PC-9 (cell line): ENCODE results near the gene KRT15. TPM values are rescaled to one million over a fixed set of nuclear protein-coding genes. Genes with fewer than 3 reads are reported as not detected.

Experiments
- BruUV-seq: library from RNA; stranded (reverse); fragments of 400-500 nt; replicated peaks from 2 replicates; lab custom pipeline; 2021; lab: Mats Ljungman, UMichigan
- CTCF ChIA-PET: fragments of 300-600 bp; sonication (Branson Sonifier 250); formaldehyde crosslinking; loops from one replicate; lab custom pipeline; 2022; ENCODE audit warnings: antibody characterized with exemption; lab: Charles Lee
- POLR2A ChIA-PET: fragments of 300-600 bp; sonication (Branson Sonifier 250); formaldehyde crosslinking; loops from one replicate; lab custom pipeline; 2022; ENCODE audit warnings: antibody characterized with exemption; ENCODE audit not compliant: unreplicated experiment; lab: Charles Lee
- DNase-seq, 2 experiments: peaks; one replicate each; pipeline versions ENCODE4 v3.0.0 to v3.0.0-alpha.2; 2015 to 2022; ENCODE audit warnings: mixed read lengths in 1 of 2
- H2AFZ ChIP-seq: fragments of 200-600 bp; sonication (generic); 2 replicates; pipeline ENCODE4 v1.8.1; 2017; ENCODE audit warnings: antibody characterized with exemption
- H3F3A ChIP-seq: fragments of 200-600 bp; sonication (generic); 2 replicates; pipeline ENCODE4 v1.8.1; 2017; ENCODE audit warnings: antibody characterized with exemption, mild to moderate bottlenecking, low read depth; ENCODE audit not compliant: insufficient read depth
- H3K27ac ChIP-seq: fragments of 200-600 bp; sonication (generic); 2 replicates; pipeline ENCODE4 v1.6.1; 2016; ENCODE audit warnings: mixed run types
- H3K27me3 ChIP-seq: fragments of 200-600 bp; sonication (generic); 2 replicates; pipeline ENCODE4 v1.6.1; 2016; ENCODE audit warnings: low read depth, mixed run types; ENCODE audit not compliant: insufficient read depth
- H3K36me3 ChIP-seq: fragments of 200-600 bp; sonication (generic); 2 replicates; pipeline ENCODE4 v1.6.1; 2016; ENCODE audit warnings: low read depth, mixed run types
- H3K4me1 ChIP-seq: fragments of 200-600 bp; sonication (generic); replicated peaks from 2 replicates; pipeline ENCODE4 v1.6.1; 2016; ENCODE audit warnings: mixed run types; ENCODE audit not compliant: insufficient read depth
- H3K4me2 ChIP-seq: fragments of 200-600 bp; sonication (generic); 2 replicates; pipeline ENCODE4 v1.6.1; 2017; ENCODE audit warnings: mixed run types
- H3K4me3 ChIP-seq: fragments of 200-600 bp; sonication (generic); 2 replicates; pipeline ENCODE4 v1.6.1; 2016; ENCODE audit warnings: mixed run types
- H3K79me2 ChIP-seq: fragments of 200-600 bp; sonication (generic); 2 replicates; pipeline ENCODE4 v1.6.1; 2017; ENCODE audit warnings: low read depth, mixed run types
- H3K9me2 ChIP-seq: fragments of 200-600 bp; sonication (generic); 2 replicates; pipeline ENCODE4 v1.8.1; 2017; ENCODE audit warnings: mild to moderate bottlenecking; ENCODE audit not compliant: insufficient read depth
- H3K9me3 ChIP-seq: fragments of 200-600 bp; sonication (generic); 2 replicates; pipeline ENCODE4 v1.8.1; 2016; ENCODE audit warnings: low read depth; ENCODE audit not compliant: insufficient read depth
- H4K20me1 ChIP-seq: fragments of 200-600 bp; sonication (generic); 2 replicates; pipeline ENCODE4 v1.8.1; 2017; ENCODE audit not compliant: insufficient read depth
- CTCF ChIP-seq: fragments of 200-600 bp; sonication (generic); conservative IDR thresholded peaks from 2 replicates; pipeline ENCODE4 v1.6.1; 2017; ENCODE audit warnings: mixed run types, antibody characterized with exemption, mild to moderate bottlenecking, moderate library complexity
- EZH2 ChIP-seq: fragments of 200-600 bp; sonication (generic); IDR thresholded peaks from 2 replicates; pipeline ENCODE4 v1.8.0; 2017; ENCODE audit warnings: antibody characterized with exemption, low read depth
- intact Hi-C: fragments of 100-400 bp; cut with micrococcal nuclease; formaldehyde crosslinking; loops from one replicate; pipeline ENCODE4 v1.10.0; 2022; ENCODE audit not compliant: unreplicated experiment
- total RNA-seq: library from RNA; stranded (reverse); gene quantifications from 2 replicates; pipeline ENCODE4 v1.2.3, GENCODE V29; 2021

KRT15 gene
- total RNA-seq, 1 experiment from 2014 or later: 41.9 TPM

GRCh38 chr17:41483531-41483930 is 35.2 kb downstream of the KRT15 start:
- BruUV-seq: no TSS peak
- no peak for TF ChIP-seq CTCF
- no peak for DNase-seq
- Histone ChIP-seq H3K4me3 (no peak overlapping the region), H3K4me2 (no peak overlapping the region), H3K27ac (no peak overlapping the region), H3K36me3 (no peaks in the 10 kb centered on the region), H3K9me3 (no peaks in the 10 kb centered on the region), H3K27me3 (no peaks in the 10 kb centered on the region), H3K9me2 (no peaks in the 10 kb centered on the region), H3K79me2 (no peaks in the 10 kb centered on the region), H4K20me1 (no peaks in the 10 kb centered on the region), H3K4me1 (no peaks in the 10 kb centered on the region), H3F3A (no peaks in the 10 kb centered on the region), H2AFZ (no peak overlapping the region)
- CTCF ChIA-PET: no interaction called here
- intact Hi-C loops: no loop called here
- POLR2A ChIA-PET: interaction anchor here (0.6 kb wide), 1 partner anchor 66 kb away, joined by 4 read pairs; no protein-coding TSS in a partner anchor

- H4K20me1 ChIP-seq: no peaks in the 10 kb centered on the region
- H3K36me3 ChIP-seq: no peaks in the 10 kb centered on the region
- no TSS peak for BruUV-seq
- no peak for TF ChIP-seq CTCF
- no peak for TF ChIP-seq EZH2
- H3K4me2 ChIP-seq: no peak within 1 kb of the TSS
- no peaks in the 10 kb centered on the region for H3K9me2 ChIP-seq
- no peaks in the 10 kb centered on the region for H3F3A ChIP-seq
- no peaks in the 10 kb centered on the region for H3K9me3 ChIP-seq
- no peak within 1 kb of the TSS for H3K27ac ChIP-seq
- POLR2A ChIA-PET: no interaction called here
- intact Hi-C loops: no loop called here
- CTCF ChIA-PET: no interaction called here
- H3K79me2 ChIP-seq: no peaks in the 10 kb centered on the region
- no peaks in the 10 kb centered on the region for H3K4me1 ChIP-seq
- H3K27me3 ChIP-seq: no peaks in the 10 kb centered on the region
- DNase-seq: no peak
- H2AFZ ChIP-seq: no peak within 1 kb of the TSS
- H3K4me3 ChIP-seq: no peak within 1 kb of the TSS
These were observed 37.7 kb downstream of the KRT15 start, which contains the start of gene KRT35 for GRCh38 chr17:41481036-41481435. Gene KRT35 (minus strand): TSS chr17:41481151. CDS start chr17:41481097, 54 bp downstream.

- no TSS peak for BruUV-seq
- Histone ChIP-seq H3K79me2 (no peaks in the 10 kb centered on the region), H3K4me3 (no peak overlapping the region), H4K20me1 (no peaks in the 10 kb centered on the region), H3K9me2 (no peaks in the 10 kb centered on the region), H3K4me2 (no peak overlapping the region), H2AFZ (no peak overlapping the region), H3K36me3 (no peaks in the 10 kb centered on the region), H3K9me3 (no peaks in the 10 kb centered on the region), H3K27me3 (no peaks in the 10 kb centered on the region), H3K27ac (no peak overlapping the region), H3F3A (no peaks in the 10 kb centered on the region), H3K4me1 (no peaks in the 10 kb centered on the region)
- ChIA-PET CTCF (no interaction called here), POLR2A (no interaction called here)
- TF ChIP-seq CTCF (no peak), EZH2 (no peak)
- no peak for DNase-seq
- intact Hi-C loops: no loop called here
These were observed 38.1 kb downstream of the KRT15 start for GRCh38 chr17:41480581-41480980.
